ENCODE data around the gene NKX2-1. TPM values are rescaled to one million over a fixed set of nuclear protein-coding genes. Genes with fewer than 3 reads are reported as not detected.

The NKX2-1 gene
- polyA plus RNA-seq, 1 of the 3 experiments (the other 2 are of a cell fraction), result not detected

GRCh38 chr14:36467332-36467731 lies 52.7 kb downstream of the NKX2-1 start:
- Histone ChIP-seq H2AFZ (ENCODE audit: low read depth) (no peak overlapping the region), H3K9ac (no peak overlapping the region), H3K36me3 (replicated peaks in 1 of 2; ENCODE audit: control insufficient read depth in 1 of 2, insufficient read depth in 2 of 2, low read length in 1 of 2) (no peaks in the 10 kb centered on the region), H3K27ac (ENCODE audit: low read depth in 2 of 2, low read length in 1 of 2) (no peak overlapping the region), H3K4me3 (ENCODE audit: low read depth in 2 of 2, low read length in 1 of 2) (no peak overlapping the region), H4K20me1 (ENCODE audit: insufficient read depth) (no peaks in the 10 kb centered on the region), H3K27me3 (ENCODE audit: insufficient read depth) (0 out of 2 replicates have a peak, but pooled peaks cover 1% of the 10 kb centered on the region), H3K4me1 (ENCODE audit: control insufficient read depth in 1 of 2, insufficient read depth in 2 of 2, low read depth in 1 of 2, low read length in 1 of 2) (no peaks in the 10 kb centered on the region), H3F3A (replicated peaks; ENCODE audit: insufficient read depth) (no peaks in the 10 kb centered on the region), H3K4me2 (no peak overlapping the region), H3K9me3 (no peaks in the 10 kb centered on the region), H3K9me2 (no peaks in the 10 kb centered on the region), H3K79me2 (ENCODE audit: insufficient read depth) (no peaks in the 10 kb centered on the region)
- no peak for DNase-seq
- CTCF ChIA-PET, result no interaction called here
- POLR2A ChIA-PET, result no interaction called here
- 0% methylated on average over 1 of the region's 1 CpG for WGBS (ENCODE audit: low lambda C conversion rate)
- TF ChIP-seq EZH2phosphoT487 (IDR thresholded peaks at IDR 0.05; ENCODE audit: borderline replicate concordance, low read depth), result no peak
- no peak for TF ChIP-seq MEF2A (IDR thresholded peaks at IDR 0.05; ENCODE audit: borderline replicate concordance, low read depth)
- TF ChIP-seq CHD2 (IDR thresholded peaks at IDR 0.05; ENCODE audit: low read length, partially characterized antibody), result no peak
- no peak for TF ChIP-seq USF2 (IDR thresholded peaks at IDR 0.05; ENCODE audit: borderline replicate concordance, low read depth, low read length)

Other genes with a start within 250 kb of the NKX2-1 start
- gene MBIP, start 199.6 kb downstream of the NKX2-1 start, polyA plus RNA-seq (2012; rRNA removed), result 11.5 and 12.1 TPM in 2 replicates
- gene NKX2-8, start 62.4 kb upstream of the NKX2-1 start, polyA plus RNA-seq (2012; rRNA removed), result not detected in 2 replicates
- gene PAX9, start 141.6 kb upstream of the NKX2-1 start, polyA plus RNA-seq (2012; rRNA removed), result not detected in 2 replicates

Measured in SK-N-SH (cell line).